Testis (tissue), 2 donors: ENCODE measurements around the gene ATP5PD.
A peak's percentile ranks its signal among the peaks of the same experiment; 100 is the strongest.

Source experiments
- CTCF ChIP-seq, 3 experiments: fragments of 450-650 bp in 2 of 3; fragments of 200-600 bp in 1 of 3; sonication (generic) in 1 of 3; IDR thresholded peaks; one replicate each; pipeline ENCODE4 v1.5.1; 2016 to 2019; ENCODE audit warnings: antibody characterized with exemption in 3 of 3, mild to moderate bottlenecking in 2 of 3, moderate library complexity in 1 of 3
- POLR2A ChIP-seq: fragments of 450-650 bp; IDR thresholded peaks from one replicate; pipeline ENCODE4 v1.6.1; 2017; ENCODE audit warnings: antibody characterized with exemption, mild to moderate bottlenecking, moderate library complexity

- TF ChIP-seq CTCF (IDR thresholded peaks at IDR 0.05) (peak; percentile 23 to 43 (median 42)), POLR2A (no peak)
Observed at GRCh38 chr17:75012346-75013091, 34.2 kb downstream of the ATP5PD start, which contains the start of gene MRPL58.
